ENCODE measurements around the gene SPRR2A.

DNA sequence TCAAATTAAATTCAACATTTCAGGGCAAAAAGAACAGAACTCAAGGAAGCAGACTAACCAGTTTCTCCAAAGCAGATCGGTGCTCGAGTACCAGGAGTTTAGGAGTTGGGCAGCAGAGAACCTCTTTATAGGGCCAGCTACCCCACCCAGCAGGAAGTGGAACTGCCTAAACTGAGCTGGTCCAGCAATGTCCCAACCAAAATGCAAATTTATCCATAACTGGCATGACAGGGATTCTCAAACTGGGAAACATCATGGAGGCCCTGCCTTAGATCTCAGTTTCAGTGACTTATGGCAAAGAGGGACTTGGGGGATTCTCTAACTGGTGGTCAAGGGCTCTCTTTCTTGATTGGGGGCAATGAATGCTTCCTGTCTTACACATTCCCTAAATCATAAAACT lies 14.2 kb upstream of the SPRR2A start, which contains the start of gene SPRR2B:
- TF ChIP-seq RAD21 (IDR thresholded peaks at IDR 0.05; ENCODE audit: low read depth), result no peak
- TF ChIP-seq TAF1 (IDR thresholded peaks at IDR 0.05; ENCODE audit: low read depth), result no peak
- TF ChIP-seq CEBPB (IDR thresholded peaks at IDR 0.05), result no peak
- no peak for TF ChIP-seq EP300 (IDR thresholded peaks at IDR 0.05; ENCODE audit: borderline replicate concordance)
- TF ChIP-seq, protein P1, sequence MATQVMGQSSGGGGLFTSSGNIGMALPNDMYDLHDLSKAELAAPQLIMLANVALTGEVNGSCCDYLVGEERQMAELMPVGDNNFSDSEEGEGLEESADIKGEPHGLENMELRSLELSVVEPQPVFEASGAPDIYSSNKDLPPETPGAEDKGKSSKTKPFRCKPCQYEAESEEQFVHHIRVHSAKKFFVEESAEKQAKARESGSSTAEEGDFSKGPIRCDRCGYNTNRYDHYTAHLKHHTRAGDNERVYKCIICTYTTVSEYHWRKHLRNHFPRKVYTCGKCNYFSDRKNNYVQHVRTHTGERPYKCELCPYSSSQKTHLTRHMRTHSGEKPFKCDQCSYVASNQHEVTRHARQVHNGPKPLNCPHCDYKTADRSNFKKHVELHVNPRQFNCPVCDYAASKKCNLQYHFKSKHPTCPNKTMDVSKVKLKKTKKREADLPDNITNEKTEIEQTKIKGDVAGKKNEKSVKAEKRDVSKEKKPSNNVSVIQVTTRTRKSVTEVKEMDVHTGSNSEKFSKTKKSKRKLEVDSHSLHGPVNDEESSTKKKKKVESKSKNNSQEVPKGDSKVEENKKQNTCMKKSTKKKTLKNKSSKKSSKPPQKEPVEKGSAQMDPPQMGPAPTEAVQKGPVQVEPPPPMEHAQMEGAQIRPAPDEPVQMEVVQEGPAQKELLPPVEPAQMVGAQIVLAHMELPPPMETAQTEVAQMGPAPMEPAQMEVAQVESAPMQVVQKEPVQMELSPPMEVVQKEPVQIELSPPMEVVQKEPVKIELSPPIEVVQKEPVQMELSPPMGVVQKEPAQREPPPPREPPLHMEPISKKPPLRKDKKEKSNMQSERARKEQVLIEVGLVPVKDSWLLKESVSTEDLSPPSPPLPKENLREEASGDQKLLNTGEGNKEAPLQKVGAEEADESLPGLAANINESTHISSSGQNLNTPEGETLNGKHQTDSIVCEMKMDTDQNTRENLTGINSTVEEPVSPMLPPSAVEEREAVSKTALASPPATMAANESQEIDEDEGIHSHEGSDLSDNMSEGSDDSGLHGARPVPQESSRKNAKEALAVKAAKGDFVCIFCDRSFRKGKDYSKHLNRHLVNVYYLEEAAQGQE (IDR thresholded peaks at IDR 0.05; ENCODE audit: low read depth), result no peak
- no peak for TF ChIP-seq YY1 (IDR thresholded peaks at IDR 0.05; ENCODE audit: low read depth)
- TF ChIP-seq, protein P2, sequence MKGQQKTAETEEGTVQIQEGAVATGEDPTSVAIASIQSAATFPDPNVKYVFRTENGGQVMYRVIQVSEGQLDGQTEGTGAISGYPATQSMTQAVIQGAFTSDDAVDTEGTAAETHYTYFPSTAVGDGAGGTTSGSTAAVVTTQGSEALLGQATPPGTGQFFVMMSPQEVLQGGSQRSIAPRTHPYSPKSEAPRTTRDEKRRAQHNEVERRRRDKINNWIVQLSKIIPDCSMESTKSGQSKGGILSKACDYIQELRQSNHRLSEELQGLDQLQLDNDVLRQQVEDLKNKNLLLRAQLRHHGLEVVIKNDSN (IDR thresholded peaks at IDR 0.05), result no peak
- TF ChIP-seq, protein P3, sequence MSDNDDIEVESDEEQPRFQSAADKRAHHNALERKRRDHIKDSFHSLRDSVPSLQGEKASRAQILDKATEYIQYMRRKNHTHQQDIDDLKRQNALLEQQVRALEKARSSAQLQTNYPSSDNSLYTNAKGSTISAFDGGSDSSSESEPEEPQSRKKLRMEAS (IDR thresholded peaks at IDR 0.05), result no peak
- no peak for TF ChIP-seq FOXM1 (IDR thresholded peaks at IDR 0.05; ENCODE audit: borderline replicate concordance, low read depth)
- TF ChIP-seq TEAD4 (IDR thresholded peaks at IDR 0.05), result no peak
- TF ChIP-seq CREB1 (IDR thresholded peaks at IDR 0.05; ENCODE audit: low read depth), result no peak
